ENCODE data around the gene ARL5A.
"Not testable (repeated sequence)": the region's sequence is repeated elsewhere in the genome, so short reads cannot be mapped to it uniquely, and the experiment has no call there.

Gene ARL5A, protein sequence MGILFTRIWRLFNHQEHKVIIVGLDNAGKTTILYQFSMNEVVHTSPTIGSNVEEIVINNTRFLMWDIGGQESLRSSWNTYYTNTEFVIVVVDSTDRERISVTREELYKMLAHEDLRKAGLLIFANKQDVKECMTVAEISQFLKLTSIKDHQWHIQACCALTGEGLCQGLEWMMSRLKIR

DNA sequence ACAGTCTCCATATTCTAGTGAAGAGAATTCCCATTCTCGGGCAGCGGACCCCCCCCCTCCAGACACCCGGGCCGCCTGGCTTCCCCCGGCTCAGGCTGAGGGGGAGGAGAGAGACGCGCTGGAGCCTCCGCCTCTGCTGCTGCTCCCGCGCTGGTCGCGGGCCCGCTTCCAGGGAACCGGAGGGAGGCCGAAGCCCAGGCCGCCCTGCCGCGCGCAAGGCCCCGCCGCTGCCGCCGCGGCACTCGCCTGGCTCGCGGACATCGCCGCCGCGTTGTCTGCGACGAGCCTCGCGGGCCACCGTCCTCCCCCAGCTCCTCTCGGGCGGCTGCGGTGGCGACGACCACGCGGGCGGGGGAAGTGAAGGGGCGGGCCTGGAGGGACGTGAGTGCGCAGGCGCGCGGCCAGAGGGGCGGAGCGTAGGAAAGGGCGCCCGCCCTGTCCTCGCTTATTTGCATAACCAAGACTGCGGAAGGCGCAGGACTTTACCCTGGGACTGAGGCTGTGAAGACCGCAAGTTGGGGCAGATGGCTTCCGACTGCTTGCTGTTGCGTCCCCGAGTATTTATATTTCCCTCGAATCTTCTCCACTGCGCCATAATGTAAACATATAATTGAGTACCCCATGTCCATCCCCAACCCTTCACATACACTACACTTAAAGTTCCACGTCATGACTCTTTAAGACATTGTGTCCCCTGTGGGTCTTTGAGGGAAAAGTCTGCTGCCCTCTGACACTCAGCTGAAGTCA lies at the start of gene ARL5A:
TSS of gene ARL5A (minus strand) at position 279 of the 747 bp plus-strand sequence. CDS start at position 34, 245 bp downstream.
- DNase-seq (ENCODE audit: low read depth in 2 of 2), result peak; percentile 83 to 92

DNA sequence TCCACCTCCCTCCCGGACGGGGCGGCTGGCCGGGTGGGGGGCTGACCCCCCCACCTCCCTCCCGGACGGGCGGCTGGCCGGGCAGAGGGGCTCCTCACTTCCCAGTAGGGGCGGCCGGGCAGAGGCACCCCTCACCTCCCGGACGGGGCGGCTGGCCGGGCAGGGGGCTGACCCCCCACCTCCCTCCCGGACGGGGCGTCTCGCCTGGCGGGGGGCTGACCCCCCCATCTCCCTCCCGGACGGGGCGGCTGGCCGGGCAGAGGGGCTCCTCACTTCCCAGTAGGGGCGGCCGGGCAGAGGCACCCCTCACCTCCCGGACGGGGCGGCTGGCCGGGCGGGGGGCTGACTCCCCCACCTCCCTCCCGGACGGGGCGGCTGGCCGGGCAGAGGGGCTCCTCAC lies 47.4 kb upstream of the ARL5A start:
- not testable (repeated sequence) for DNase-seq (ENCODE audit: low read depth in 2 of 2)

DNA sequence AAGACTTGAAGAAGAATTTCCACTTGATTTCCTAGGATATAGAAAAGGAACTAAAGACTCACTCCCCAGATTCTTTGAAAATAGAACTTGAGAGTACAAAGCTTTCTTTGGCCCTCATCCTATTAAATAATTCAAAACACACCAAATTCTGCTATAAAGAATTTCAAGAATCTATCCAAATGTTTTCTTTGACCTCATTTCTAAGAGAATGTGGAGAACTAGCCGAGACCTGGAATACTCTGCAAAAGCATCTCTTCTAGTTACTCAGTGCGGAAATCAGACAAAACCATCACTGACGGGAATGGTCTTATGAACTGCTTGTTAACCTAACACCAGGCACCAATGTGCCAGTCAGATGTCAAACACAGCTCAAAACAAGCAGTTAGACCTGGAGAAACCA lies 44.2 kb upstream of the ARL5A start:
- no peak for DNase-seq (ENCODE audit: low read depth in 2 of 2)

DNA sequence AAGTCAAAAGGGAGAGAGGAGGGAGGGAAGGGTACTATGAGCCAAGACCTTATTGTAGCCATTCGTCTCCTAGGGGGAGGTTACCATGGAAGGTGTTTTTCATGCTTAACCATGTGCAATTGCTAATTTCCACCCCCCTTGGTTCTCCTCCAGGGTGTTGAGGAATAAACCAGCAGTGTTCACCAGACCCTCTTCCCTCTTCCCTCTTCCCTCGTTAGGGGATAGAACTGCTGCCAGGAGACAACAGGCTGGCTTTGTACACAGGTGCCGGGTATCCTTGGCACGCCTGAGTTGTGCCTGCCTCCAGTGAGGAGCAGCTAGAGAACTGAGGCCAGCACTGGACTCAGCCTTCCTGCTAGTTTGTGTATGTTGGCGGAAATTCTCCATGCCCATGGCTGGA lies 41.1 kb upstream of the ARL5A start:
- no peak for DNase-seq (ENCODE audit: low read depth in 2 of 2)

DNA sequence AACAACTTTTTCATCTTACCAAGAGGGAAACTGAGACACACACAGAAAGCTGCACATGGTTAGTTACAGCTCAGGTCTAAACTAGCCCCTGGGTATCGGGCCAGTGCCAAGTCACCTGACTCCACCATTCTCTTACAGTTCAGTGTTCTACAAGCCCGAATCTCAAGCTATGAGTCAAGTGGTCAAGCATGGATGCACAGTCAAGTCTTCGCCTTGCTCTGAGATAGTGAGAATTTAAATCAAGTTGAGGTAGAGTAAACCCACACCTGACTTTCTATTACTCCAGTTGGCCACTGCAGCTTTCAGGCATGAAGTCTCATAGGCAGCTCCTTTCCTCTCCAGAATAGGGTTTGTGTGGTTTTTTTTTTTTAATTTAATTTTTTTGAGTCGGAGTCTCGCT lies 34.5 kb upstream of the ARL5A start:
- no peak for DNase-seq (ENCODE audit: low read depth in 2 of 2)

DNA sequence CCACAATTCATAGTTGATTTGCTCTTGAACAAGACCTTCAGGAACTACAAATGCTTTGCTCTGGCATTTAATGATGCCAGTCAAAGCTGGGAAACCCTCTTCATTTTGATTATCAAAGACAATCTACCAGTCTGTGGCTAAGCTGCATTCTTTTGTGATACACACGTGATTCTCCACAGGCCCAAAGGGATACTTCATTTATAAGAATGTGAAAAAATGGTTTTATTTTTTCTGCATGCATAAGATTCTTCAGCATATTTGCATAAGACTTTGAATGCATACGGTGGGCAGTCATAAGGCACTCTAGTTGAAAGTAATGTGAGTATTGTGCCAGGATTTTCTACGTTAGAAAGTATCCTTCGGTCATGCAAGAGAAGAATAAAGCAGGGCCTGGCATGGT lies 33.0 kb upstream of the ARL5A start:
- no peak for DNase-seq (ENCODE audit: low read depth in 2 of 2)

DNA sequence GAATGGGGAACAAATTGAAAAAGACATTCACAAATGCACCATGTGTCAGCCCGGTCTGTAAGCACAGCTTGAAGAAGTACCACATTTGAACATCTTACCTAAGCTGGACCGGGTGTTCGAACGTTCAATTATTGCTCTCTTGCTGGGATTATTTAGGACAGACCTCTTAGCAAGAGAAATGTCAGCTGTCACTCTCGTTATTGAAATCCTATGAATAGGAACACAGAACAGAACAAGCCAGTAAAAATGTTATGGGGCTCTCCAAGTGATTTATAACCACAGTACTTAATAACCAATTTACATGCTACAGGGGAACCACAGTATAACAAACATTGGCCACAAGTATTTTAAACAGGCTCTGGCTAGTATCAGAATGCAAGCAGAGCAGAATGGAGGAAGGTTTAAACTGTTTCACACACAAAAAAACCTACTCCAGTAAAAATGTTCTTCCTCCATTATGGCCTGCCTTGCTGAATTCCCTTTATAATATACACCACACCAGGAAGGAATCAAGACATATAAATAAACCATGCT lies 32.5 kb upstream of the ARL5A start:
- DNase-seq (ENCODE audit: low read depth in 2 of 2), result no peak

DNA sequence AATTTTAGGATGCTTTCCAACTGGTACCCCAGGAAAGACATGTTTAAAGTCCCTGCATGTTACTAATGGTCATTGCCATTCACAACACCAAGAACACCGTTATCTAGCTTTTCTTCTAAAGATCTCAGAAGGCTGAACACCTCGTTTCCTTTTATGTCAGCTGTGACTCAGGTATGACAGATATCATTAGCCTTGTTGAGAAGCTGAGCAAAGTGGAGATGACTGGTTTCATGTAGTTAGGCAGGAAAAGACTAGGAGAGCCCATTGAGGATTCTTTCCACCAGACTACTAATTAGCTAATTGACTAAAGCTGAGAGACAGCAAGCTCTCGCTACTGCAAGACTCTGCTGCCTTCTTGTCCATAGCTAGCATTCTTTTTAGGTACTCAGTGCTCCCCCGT lies 32.0 kb upstream of the ARL5A start:
- no peak for DNase-seq (ENCODE audit: low read depth in 2 of 2)

DNA sequence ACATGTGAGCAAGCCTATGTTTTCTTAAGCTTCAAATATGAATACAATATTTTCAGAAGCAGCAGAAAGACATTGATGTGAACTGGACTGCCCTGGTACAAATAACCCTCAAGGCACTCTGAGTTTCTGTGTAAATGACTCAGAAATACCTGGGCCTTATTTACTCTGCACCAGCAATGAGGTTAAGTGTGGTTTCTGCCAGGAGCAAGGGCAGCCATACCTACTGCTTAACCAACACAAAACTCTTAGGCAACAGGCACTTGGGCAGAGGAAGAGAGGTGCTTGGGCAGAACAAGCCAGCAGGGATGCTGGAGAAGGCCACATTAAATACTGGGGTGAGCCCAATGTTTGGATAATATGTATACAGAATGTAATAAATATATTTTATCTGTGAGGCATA lies 29.4 kb upstream of the ARL5A start:
- no peak for DNase-seq (ENCODE audit: low read depth in 2 of 2)

DNA sequence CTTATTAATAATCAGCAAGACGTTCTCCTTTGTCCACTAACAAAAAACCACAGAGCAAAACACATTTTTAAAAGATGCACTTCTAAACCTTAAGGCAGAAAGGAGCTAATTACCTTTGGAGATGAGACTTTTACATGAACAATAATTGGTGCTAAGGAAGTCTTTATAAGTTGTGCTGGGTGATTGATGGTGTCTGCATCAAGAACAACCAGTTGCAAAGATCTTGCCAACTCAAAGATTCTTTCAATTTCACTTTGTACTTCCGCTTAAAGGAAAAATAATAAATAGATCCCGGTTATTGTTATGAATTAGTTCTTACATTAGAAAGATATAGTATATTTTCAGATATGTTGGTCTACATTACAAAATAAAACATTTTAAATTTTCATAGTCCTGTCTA lies 26.9 kb upstream of the ARL5A start:
- no peak for DNase-seq (ENCODE audit: low read depth in 2 of 2)

DNA sequence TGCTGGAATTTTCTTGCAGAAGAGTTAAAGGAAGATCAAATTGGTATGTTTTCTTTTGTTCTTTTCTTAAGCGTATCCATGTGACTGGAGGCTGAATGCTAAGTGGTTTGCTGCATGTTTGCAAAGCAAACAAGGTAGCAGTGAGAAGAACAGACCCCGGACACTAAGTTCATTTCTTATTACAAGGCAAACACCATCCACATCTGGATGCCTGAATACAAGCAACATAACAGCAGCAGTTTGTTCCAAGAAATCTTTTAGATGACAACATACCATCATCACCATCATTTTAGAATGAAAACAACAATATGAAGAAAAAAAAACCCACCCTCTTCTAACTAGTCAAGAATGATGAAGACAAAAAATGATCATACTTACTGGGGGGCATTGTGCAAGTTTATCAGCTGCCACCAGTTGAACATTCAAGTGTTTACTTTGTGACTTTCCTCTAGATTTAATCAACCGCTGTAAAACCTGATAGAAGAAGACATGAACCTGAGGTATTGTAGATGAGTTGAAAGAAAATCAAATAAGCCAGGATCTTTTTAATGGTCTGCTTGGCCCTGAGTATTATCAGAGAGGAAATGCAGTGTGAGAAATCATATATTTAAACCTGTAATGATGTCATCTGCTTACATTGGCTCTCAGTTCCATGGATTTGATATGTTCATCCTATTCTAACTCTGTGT lies 25.0 kb upstream of the ARL5A start:
- no peak for DNase-seq (ENCODE audit: low read depth in 2 of 2)

DNA sequence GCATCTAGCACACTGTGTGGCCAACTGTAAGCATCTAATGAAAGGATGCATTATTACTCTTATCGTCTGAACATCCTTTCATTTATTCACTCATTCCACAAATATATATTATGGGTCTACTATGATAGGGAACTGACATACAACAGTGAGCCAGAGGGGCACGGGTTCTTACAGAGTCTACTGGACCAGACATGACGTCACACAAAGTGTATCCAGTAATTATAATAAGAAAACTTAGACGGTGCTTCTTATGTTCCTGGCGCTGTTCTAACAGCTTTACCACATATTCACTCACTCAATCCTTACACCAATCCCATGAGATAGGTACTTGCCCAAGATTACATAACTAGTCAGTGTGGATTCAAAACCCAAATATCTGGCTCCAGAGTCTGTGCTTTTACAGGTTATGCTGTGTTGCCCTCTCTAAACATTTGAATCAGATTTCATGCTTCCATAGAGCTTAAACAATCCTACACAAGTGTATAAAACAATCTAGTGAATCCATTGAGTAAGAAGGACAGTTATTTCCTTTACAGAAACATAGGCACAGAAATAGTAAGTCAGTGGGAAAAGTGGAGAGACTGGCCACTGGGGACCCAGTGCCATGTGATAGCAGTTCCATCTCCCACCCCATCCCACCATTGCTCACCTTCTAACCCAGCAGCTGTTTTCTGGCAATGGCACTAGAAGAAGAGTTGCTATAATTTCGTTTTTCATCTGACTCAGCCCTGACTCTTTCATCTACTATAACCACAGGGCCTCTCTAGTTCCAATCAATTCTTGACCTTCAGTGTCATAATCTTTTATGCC lies 24.2 kb upstream of the ARL5A start:
- no peak for DNase-seq (ENCODE audit: low read depth in 2 of 2)

DNA sequence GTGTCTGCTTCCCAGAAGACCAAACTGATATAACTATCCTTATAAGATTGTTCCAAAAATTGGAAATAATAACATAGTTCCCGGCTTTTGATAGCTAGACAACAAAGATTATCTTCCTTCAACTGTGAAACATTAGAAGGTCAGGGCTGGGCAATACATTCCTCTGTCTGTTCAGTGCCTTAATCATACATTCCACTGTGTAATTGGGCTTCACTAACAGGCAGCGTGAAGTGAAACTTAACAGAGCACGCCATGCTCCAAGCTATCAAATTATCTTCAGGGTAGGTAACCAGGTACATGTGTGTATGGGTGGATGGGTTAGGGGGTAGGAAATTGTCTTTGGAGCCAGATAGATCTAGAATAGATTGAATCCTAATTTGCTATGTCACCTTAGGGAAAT lies 23.5 kb upstream of the ARL5A start:
- DNase-seq (ENCODE audit: low read depth in 2 of 2), result no peak

DNA sequence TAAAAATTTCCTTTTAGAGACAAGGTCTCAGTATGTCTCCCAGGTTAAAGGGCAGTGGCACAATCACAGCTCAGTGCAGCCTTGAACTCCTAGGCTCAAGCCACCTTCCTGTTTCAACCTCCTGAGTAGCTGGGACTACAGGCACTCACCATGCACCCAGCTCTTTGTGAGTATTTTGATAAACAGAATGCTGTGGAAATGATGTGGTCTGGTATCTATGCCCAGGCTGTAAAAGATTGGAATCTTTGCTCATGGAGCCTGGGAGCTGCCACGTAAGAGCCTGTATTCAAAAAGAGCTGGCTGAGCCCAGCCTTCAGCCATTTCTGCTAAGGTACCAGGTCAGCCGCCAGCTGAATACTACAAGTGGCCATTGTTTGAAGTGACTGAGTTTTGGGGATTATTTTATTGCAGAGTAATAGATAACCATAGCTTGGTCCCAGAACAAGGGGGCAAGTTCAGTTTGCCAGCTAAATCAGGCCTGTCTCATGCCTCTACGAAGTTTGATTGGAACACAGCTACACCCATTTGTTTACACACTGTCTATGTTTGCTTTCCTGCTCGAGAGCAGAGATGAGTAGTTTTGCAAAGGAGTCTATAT lies 21.3 kb upstream of the ARL5A start:
- DNase-seq (ENCODE audit: low read depth in 2 of 2), result no peak

DNA sequence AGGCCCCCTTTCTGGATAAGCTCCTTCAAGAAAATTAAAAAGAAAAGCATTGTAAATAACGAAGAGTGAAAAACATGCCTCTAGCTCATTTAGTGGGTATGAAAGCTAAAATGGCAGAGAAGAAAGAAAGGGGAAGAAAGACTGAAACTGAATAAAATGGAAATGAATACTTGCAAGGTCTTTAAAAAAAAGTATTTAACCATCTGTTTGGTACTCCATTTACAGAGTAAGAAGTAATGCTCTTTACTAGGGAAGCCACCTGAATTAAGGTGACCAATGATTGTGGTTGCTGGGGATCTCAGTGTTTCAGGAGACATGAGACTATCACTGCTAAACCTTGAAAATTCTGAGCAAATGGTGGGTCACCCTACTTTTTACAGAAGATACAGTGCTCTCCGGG lies 17.7 kb upstream of the ARL5A start:
- no peak for DNase-seq (ENCODE audit: low read depth in 2 of 2)

DNA sequence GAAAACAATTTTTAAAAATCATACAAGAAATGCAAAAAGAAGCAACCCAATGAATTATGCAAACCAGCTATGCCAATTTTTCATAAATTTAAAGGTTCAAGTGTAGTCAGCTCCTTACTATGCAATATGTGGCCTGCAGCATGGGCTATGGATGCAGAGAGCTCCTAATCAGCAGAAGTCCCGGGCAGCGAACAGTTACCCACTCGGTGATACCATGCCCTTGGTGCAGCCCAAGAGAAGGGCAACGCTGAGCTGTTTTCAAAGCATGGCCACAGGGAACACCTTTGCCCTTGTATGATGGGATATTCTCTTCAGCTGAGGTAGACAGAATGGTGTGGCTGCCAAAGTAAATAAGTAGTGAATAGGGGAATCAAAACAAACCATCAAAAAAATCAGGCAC lies 17.3 kb upstream of the ARL5A start:
- no peak for DNase-seq (ENCODE audit: low read depth in 2 of 2)

DNA sequence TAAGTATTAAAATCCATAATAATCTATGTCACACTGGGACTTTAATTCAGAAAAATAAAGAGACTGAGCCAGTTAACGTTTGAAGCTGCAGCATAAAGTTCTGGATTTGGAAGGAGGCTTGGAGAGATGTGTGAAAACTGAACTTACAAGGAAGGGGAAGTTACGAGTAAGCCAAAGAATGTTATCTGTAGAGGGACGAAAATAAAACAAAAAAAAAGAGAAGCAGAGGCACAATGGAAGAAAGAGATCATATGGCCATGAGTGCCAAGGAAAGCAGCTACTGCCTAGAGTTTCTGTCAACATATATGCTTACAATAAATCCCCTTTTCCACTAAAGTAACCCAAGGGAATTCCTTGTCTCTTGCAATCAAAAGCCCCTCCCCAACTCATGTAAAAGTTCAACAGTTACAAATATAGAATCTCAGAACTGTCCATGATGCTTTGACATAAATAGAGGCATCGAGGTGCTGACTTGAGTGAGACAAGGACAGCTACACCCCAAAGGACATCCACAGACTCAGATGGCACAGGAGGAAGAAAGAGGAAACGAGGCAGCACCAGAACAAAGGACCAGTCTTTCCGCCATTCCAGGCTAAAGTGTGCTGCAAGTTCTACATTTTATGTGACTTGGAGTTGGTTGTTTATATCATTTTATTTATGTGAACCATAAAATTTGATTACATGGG lies 16.1 kb upstream of the ARL5A start:
- no peak for DNase-seq (ENCODE audit: low read depth in 2 of 2)

DNA sequence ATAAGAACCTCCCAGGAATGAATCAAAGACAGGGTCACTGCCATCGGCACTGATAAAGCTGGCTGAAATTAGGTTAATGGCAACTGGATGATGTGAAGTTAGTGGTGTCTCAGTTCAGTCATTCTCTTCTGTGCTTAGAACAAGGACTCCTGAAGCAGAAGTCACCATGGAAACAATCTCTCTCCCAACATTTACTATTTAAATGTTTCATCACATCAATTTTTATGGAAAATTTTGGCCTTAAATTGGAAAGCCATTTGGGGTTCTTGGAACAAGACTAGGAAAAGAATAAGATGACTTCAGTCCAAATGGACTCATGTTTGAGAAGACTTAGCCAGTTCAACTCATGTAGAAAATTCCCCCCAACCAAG lies 15.5 kb upstream of the ARL5A start:
- no peak for DNase-seq (ENCODE audit: low read depth in 2 of 2)

DNA sequence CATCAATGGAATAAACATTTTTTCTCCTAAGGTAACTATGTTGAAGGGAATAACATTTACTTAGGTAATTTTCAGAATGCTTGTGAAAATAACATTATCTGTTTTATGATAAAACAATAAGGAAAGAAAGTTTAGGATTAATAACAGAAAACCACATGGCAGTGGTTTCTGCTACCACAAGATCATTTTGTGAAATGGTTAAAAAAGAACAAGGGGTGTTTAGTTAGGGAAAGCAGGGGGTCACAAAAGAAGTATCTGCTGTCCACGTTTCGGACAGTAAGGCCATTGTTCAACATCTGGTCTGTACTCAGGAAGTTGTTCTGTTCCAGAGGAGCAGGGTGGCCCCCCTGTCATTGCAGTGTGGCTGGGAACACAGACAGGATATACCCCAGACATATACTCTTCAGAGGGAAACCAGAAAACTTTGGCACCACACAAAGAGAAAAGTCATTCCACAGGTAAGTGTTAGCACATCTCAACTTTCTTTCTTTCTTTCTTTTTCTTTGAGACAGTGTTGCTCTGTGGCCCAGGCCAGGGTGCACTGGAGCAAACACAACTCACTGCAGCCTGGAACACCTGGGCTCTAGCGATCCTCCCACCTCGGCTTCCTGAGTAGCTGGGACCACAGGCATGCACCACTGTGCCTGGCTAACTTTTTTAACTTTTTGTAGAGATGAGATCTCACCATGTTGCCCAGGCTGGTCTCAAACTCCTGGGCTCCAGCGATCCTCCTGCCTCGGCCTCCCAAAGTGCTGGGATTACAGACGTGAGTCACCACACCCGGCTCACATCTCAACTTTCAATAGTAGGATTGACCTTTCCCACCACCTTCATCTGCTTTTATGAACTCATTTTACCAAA lies 14.8 kb upstream of the ARL5A start:
- DNase-seq (ENCODE audit: low read depth in 2 of 2), result no peak

DNA sequence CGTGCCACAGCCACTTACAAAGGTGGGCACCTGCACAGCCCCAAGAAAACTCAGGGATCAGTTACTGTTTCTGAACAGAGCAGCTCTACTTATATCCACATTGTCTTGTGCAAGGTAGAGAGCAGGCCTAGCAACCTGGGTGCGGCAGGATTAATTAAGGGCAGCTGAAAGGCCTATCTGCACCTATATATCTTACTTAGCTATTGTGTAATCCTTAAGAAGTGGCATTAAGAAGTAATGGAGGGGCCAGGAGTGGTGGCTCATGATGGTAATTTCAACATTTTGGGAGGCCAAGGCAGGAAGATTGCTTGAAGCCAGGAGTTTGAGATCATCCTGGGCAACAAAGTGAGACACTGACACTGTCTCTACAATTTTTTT lies 12.8 kb upstream of the ARL5A start:
- no peak for DNase-seq (ENCODE audit: low read depth in 2 of 2)
